Mesenchymal stem cell (in vitro differentiated cells and primary cell): ENCODE data around the gene CHCHD1.
A peak's percentile ranks its signal among the peaks of the same experiment; 100 is the strongest.

ENCODE experiments used
- DNase-seq: peaks from one replicate; pipeline ENCODE4 v3.0.0-alpha.2; 2013
- H2AFZ ChIP-seq: one replicate; pipeline ENCODE4 v1.6.1; 2013; ENCODE audit warnings: low read depth, mild to moderate bottlenecking, control low read depth, inconsistent platforms, low read length, moderate library complexity
- H2AK5ac ChIP-seq: 2 replicates; pipeline ENCODE4 v1.6.1; 2013; ENCODE audit warnings: low read length, moderate library complexity, mild to moderate bottlenecking, inconsistent platforms; ENCODE audit not compliant: severe bottlenecking
- H2BK120ac ChIP-seq: one replicate; pipeline ENCODE4 v1.6.1; 2013; ENCODE audit warnings: low read depth, mild to moderate bottlenecking, inconsistent platforms, low read length, moderate library complexity
- H2BK12ac ChIP-seq, 2 experiments: one replicate each; pipeline ENCODE4 v1.6.1; 2013; ENCODE audit warnings: inconsistent platforms in 2 of 2, low read length in 2 of 2, mild to moderate bottlenecking in 2 of 2, moderate library complexity in 2 of 2, control low read depth in 1 of 2
- H2BK15ac ChIP-seq: one replicate; pipeline ENCODE4 v1.6.1; 2013; ENCODE audit warnings: mild to moderate bottlenecking, low read depth, inconsistent platforms; ENCODE audit not compliant: poor library complexity, severe bottlenecking
- H2BK5ac ChIP-seq: 2 replicates; pipeline ENCODE4 v1.6.1; 2013; ENCODE audit warnings: low read depth, mild to moderate bottlenecking, low read length, control low read depth, inconsistent platforms; ENCODE audit not compliant: poor library complexity, severe bottlenecking
- H3K14ac ChIP-seq, 2 experiments: one replicate each; pipeline ENCODE4 v1.6.1; 2013; ENCODE audit warnings: inconsistent platforms in 2 of 2, low read length in 2 of 2, control low read depth in 1 of 2, mild to moderate bottlenecking in 1 of 2, moderate library complexity in 1 of 2
- H3K18ac ChIP-seq, 2 experiments: one replicate each; pipeline ENCODE4 v1.6.1; 2013; ENCODE audit warnings: inconsistent platforms in 2 of 2, low read length in 2 of 2, control low read depth in 1 of 2, low read depth in 1 of 2, mild to moderate bottlenecking in 1 of 2
- H3K23ac ChIP-seq, 2 experiments: one replicate each; pipeline ENCODE4 v1.6.1; 2013; ENCODE audit warnings: inconsistent platforms in 2 of 2, low read length in 2 of 2, mild to moderate bottlenecking in 2 of 2, moderate library complexity in 2 of 2, control low read depth in 1 of 2
- H3K27ac ChIP-seq: 2 replicates; pipeline ENCODE4 v1.5.1; 2013; ENCODE audit warnings: mild to moderate bottlenecking, moderate library complexity, low read length, control low read depth, inconsistent platforms; ENCODE audit not compliant: poor library complexity, severe bottlenecking
- H3K27me3 ChIP-seq, 2 experiments: 2 replicates each; pipeline versions ENCODE4 v1.6.1 to v1.7.0; 2013; ENCODE audit warnings: low read length in 2 of 2, mild to moderate bottlenecking in 2 of 2, moderate library complexity in 2 of 2, control low read depth in 1 of 2, inconsistent platforms in 1 of 2; ENCODE audit not compliant: control insufficient read depth in 1 of 2, insufficient read depth in 1 of 2
- H3K36me3 ChIP-seq, 2 experiments: 2 replicates each; pipeline versions ENCODE4 v1.6.1 to v1.7.0; 2013; ENCODE audit warnings: low read length in 2 of 2, control low read depth in 1 of 2, inconsistent platforms in 1 of 2, low read depth in 1 of 2, mild to moderate bottlenecking in 1 of 2; ENCODE audit not compliant: insufficient read depth in 2 of 2, control insufficient read depth in 1 of 2
- H3K4ac ChIP-seq, 2 experiments: one replicate each; pipeline ENCODE4 v1.6.1; 2013; ENCODE audit warnings: inconsistent platforms in 2 of 2, low read length in 2 of 2, mild to moderate bottlenecking in 2 of 2, moderate library complexity in 2 of 2, control low read depth in 1 of 2, low read depth in 1 of 2
- H3K4me1 ChIP-seq: 2 replicates; pipeline ENCODE4 v1.6.1; 2013; ENCODE audit warnings: low read depth, low read length, control low read depth; ENCODE audit not compliant: control insufficient read depth, insufficient read depth
- H3K4me2 ChIP-seq: 2 replicates; pipeline ENCODE4 v1.6.1; 2013; ENCODE audit warnings: low read length, mild to moderate bottlenecking, inconsistent platforms; ENCODE audit not compliant: poor library complexity, severe bottlenecking
- H3K4me3 ChIP-seq, 2 experiments: 2 replicates each; pipeline versions ENCODE4 v1.5.1 to v1.7.0; 2013; ENCODE audit warnings: low read length in 2 of 2, mild to moderate bottlenecking in 2 of 2, control low read depth in 1 of 2, low read depth in 1 of 2; ENCODE audit not compliant: insufficient read depth in 1 of 2
- H3K79me1 ChIP-seq: replicated peaks from 2 replicates; pipeline ENCODE4 v1.6.1; 2013; ENCODE audit warnings: mild to moderate bottlenecking, control low read depth, low read length, inconsistent platforms; ENCODE audit not compliant: poor library complexity, severe bottlenecking
- H3K9ac ChIP-seq: 2 replicates; pipeline ENCODE4 v1.7.0; 2013; ENCODE audit warnings: mild to moderate bottlenecking, low read length, moderate library complexity
- H3K9me3 ChIP-seq: 2 replicates; pipeline ENCODE4 v1.7.0; 2013; ENCODE audit warnings: mild to moderate bottlenecking, low read length; ENCODE audit not compliant: control insufficient read depth
- H4K8ac ChIP-seq: one replicate; pipeline ENCODE4 v1.6.1; 2013; ENCODE audit warnings: inconsistent platforms, mild to moderate bottlenecking, low read length, moderate library complexity
- H4K91ac ChIP-seq: one replicate; pipeline ENCODE4 v1.6.1; 2013; ENCODE audit warnings: mild to moderate bottlenecking, low read length, inconsistent platforms
- WGBS: methylation state at CpG from one replicate; pipeline ENCODE4 v1.1.7; 2013; ENCODE audit warnings: mixed read lengths; 5-methylcytosine and 5-hydroxymethylcytosine counted together

CHCHD1 gene

GRCh38 chr10:73809061-73809818 is 27.4 kb downstream of the CHCHD1 start:
- Histone ChIP-seq H3K23ac (no peak overlapping the region), H3K4ac (no peak overlapping the region), H4K91ac (no peak overlapping the region), H4K8ac (no peak overlapping the region), H3K9me3 (no peaks in the 10 kb centered on the region), H2BK12ac (no peak overlapping the region), H3K4me3 (peak overlapping the region in 1 of 2 experiments; percentile 81), H3K9ac (peak overlapping the region; percentile 81), H3K79me1 (peaks cover 33% of the 10 kb centered on the region), H3K27ac (no peak overlapping the region), H3K27me3 (no peaks in the 10 kb centered on the region), H2AK5ac (no peak overlapping the region), H3K36me3 (peaks cover 53 to 73% of the 10 kb centered on the region in 2 experiments), H2BK15ac (no peak overlapping the region), H2AFZ (no peak overlapping the region), H3K14ac (no peak overlapping the region), H3K4me2 (no peak overlapping the region), H3K4me1 (peaks cover 2% of the 10 kb centered on the region), H2BK5ac (no peak overlapping the region), H3K18ac (no peak overlapping the region), H2BK120ac (no peak overlapping the region)
- DNase-seq = peak; percentile 7
- WGBS = 66% methylated on average over 3 of the region's 5 CpGs

GRCh38 chr10:73810358-73810734 is 28.5 kb downstream of the CHCHD1 start:
- peak overlapping the region; percentile 81 for H3K9ac ChIP-seq
- H3K4me1 ChIP-seq = peaks cover 2% of the 10 kb centered on the region
- WGBS = 94% methylated on average over 7 of the region's 7 CpGs

GRCh38 chr10:73810735-73811465 is 29.1 kb downstream of the CHCHD1 start:
- Histone ChIP-seq H2BK5ac (peak overlapping the region; percentile 33), H4K8ac (peak overlapping the region; percentile 17), H2BK120ac (peak overlapping the region; percentile 74), H3K36me3 (peaks cover 50 to 65% of the 10 kb centered on the region in 2 experiments), H2AK5ac (no peak overlapping the region), H3K79me1 (peaks cover 31% of the 10 kb centered on the region), H3K4ac (peak overlapping the region in 1 of 2 experiments; percentile 72), H3K23ac (no peak overlapping the region), H4K91ac (peak overlapping the region; percentile 70), H3K9me3 (no peaks in the 10 kb centered on the region), H3K4me2 (peak overlapping the region; percentile 97), H3K14ac (peak overlapping the region in 1 of 2 experiments; percentile 70), H2AFZ (no peak overlapping the region), H3K27ac (no peak overlapping the region), H3K9ac (peak overlapping the region; percentile 81), H3K27me3 (no peaks in the 10 kb centered on the region), H2BK15ac (peak overlapping the region; percentile 19), H3K4me1 (peaks cover 2% of the 10 kb centered on the region), H3K18ac (peak overlapping the region; percentile 69 to 70), H2BK12ac (peak overlapping the region in 1 of 2 experiments; percentile 83), H3K4me3 (peak overlapping the region; percentile 81 to 83)
- WGBS = 1% methylated on average over 60 of the region's 63 CpGs
- peak; percentile 33 for DNase-seq

More at GRCh38 chr10:73810358-73810734, 28.5 kb downstream of the CHCHD1 start:
- H2AFZ ChIP-seq = no peak overlapping the region
- H3K23ac ChIP-seq = no peak overlapping the region
- no peak overlapping the region for H2BK5ac ChIP-seq
- H3K18ac ChIP-seq = no peak overlapping the region
- no peak overlapping the region for H3K14ac ChIP-seq
- no peak overlapping the region for H2BK15ac ChIP-seq
- H3K4me2 ChIP-seq = peak overlapping the region; percentile 97
- peak overlapping the region in 1 of 2 experiments; percentile 81 for H3K4me3 ChIP-seq
- H3K9me3 ChIP-seq = no peaks in the 10 kb centered on the region
- no peak overlapping the region for H4K91ac ChIP-seq
- no peaks in the 10 kb centered on the region for H3K27me3 ChIP-seq
- peaks cover 56 to 71% of the 10 kb centered on the region in 2 experiments for H3K36me3 ChIP-seq
- H2BK12ac ChIP-seq = no peak overlapping the region
- H3K79me1 ChIP-seq = peaks cover 33% of the 10 kb centered on the region
- no peak overlapping the region for H2BK120ac ChIP-seq
- H2AK5ac ChIP-seq = no peak overlapping the region
- H3K4ac ChIP-seq = no peak overlapping the region
- no peak overlapping the region for H4K8ac ChIP-seq
- no peak for DNase-seq
- no peak overlapping the region for H3K27ac ChIP-seq

GRCh38 chr10:73812657-73813056 is 30.8 kb downstream of the CHCHD1 start:
- 97% methylated on average over 3 of the region's 4 CpGs for WGBS
- Histone ChIP-seq H2BK12ac (peak overlapping the region in 1 of 2 experiments; percentile 10), H2BK5ac (no peak overlapping the region), H2BK15ac (no peak overlapping the region), H3K36me3 (peaks cover 42 to 56% of the 10 kb centered on the region in 2 experiments), H3K14ac (no peak overlapping the region), H3K4ac (no peak overlapping the region), H3K9me3 (no peaks in the 10 kb centered on the region), H2AK5ac (no peak overlapping the region), H3K27ac (no peak overlapping the region), H3K79me1 (peaks cover 17% of the 10 kb centered on the region), H4K91ac (no peak overlapping the region), H3K9ac (peak overlapping the region; percentile 54), H3K18ac (no peak overlapping the region), H4K8ac (no peak overlapping the region), H3K4me1 (peaks cover 4% of the 10 kb centered on the region), H3K27me3 (no peaks in the 10 kb centered on the region), H3K4me3 (no peak overlapping the region), H2BK120ac (no peak overlapping the region), H3K4me2 (no peak overlapping the region), H2AFZ (no peak overlapping the region), H3K23ac (no peak overlapping the region)
- no peak for DNase-seq
